ENCODE results near the gene TTLL5.
A peak's percentile ranks its signal among the peaks of the same experiment; 100 is the strongest.

Gene TTLL5

DNA sequence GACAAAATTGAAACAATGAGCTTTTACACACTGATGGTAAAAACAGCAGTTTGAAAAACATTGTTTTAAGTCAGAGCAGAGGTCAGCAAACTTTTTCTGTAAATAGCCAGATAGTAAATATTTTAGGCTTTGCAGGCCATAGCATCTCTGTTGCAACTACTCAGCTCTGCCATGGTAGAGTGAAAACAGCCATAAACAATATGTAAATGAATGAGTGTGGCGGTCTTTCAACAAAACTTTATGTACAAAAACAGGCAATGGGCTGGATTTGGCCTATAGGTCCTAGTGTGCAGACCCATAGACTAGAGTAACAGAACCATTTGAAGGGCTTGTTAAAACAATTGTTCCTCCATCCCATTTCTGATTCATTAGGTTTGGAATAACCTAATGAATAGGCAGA lies 205.9 kb downstream of the TTLL5 start:
- no peak for TF ChIP-seq GATA3 (IDR thresholded peaks at IDR 0.05; ENCODE audit: low read depth, low read length)
- no peak for TF ChIP-seq GATA2 (IDR thresholded peaks at IDR 0.05; ENCODE audit: low read depth, low read length)

DNA sequence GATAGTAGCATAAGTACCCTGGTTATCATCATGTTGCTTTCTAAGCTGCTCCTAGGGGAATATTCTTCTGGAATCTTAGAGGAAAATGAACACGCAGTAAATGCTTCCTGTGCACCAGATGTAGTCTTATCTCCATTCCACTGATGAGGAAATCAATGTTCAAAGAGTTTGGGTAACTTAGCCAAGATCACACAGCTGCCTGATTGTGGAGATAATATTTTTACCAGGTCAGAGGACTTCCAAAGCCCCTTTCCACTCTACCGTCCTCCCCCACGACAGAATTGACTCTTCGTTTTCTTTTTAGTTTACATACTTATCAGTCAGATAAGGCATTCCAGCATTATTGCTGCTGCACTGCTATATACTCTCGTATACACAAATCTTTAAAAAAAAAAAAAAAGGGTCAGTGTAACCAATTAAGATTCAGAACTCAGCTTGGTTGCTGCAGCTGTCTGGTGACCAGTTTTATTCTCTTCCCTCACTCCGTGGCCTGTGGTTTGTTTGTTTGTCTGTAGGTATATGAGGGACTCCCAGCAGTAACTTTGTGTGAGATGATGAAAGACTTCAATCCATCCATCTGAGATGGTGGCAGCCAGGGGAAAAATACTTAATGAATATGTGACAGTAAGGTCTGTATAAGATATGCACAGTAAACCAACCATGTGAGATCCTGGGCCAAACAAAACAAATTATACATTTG lies 210.3 kb downstream of the TTLL5 start:
- TF ChIP-seq GATA2 (IDR thresholded peaks at IDR 0.05; ENCODE audit: low read depth, low read length) (peak; percentile 71; the same call in 1 of the 2 replicates), GATA3 (IDR thresholded peaks at IDR 0.05; ENCODE audit: low read depth, low read length) (peak; percentile 64; the same call in 1 of the 2 replicates)

DNA sequence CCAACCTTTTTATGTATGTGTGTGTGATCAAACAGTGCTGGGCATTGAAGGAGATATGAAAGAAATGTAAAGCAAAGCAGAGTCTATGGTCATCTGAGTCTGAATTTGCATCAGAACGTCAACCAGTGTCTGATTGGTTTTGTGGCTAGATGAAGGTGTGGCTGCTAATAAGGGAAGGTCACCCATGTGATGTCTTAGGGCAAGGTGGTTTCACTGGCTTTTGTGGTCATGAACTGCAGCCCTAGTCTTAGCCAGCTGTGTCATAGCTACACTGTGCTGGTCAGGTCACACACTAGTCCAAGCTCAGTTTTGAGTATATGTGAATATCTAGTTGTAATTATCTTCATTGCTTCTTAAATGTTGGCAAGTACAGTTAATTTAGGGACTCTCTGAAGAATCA lies 214.9 kb downstream of the TTLL5 start:
- TF ChIP-seq GATA3 (IDR thresholded peaks at IDR 0.05; ENCODE audit: low read depth, low read length), result no peak
- TF ChIP-seq GATA2 (IDR thresholded peaks at IDR 0.05; ENCODE audit: low read depth, low read length), result no peak

DNA sequence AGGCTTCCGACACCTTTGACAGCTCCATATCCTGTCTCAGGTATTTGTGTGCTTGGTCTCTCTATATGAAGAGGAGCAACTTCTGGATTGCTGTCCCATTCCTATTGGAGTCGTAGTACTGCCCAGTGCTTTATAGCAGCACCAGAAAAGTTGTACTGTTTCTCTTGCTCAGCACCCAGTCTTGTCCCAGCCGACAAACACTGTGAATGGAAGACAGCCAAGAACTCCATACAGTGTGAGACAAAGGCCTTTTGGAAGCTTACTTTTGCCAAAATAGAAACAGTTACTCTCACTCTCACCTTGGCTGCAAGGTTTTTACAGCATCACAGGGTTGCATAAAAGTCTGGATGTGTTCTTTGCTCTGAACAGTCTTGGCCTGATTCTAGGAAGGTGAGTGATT lies 215.5 kb downstream of the TTLL5 start:
- TF ChIP-seq GATA3 (IDR thresholded peaks at IDR 0.05; ENCODE audit: low read depth, low read length) (no peak), GATA2 (IDR thresholded peaks at IDR 0.05; ENCODE audit: low read depth, low read length) (no peak)

DNA sequence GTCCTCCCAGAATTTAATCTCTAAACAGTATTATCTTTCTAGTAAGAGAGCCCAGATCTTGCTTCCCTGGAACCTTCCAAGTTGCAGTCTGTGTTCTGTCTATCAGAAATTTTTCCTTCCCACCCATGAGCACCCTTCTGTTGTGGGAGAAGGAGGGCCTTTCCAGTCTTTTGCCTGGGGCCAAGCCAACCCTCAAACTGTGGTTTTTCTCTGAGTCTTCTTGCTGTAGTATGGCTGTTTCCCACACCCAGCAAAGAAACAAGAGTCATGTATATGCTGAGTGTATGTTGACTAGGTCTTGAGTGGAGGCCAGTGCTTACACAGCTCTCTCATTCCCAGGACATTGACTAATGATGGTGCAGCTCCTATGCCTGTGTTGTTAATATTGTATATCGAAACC lies 216.2 kb downstream of the TTLL5 start:
- TF ChIP-seq GATA3 (IDR thresholded peaks at IDR 0.05; ENCODE audit: low read depth, low read length), result no peak
- no peak for TF ChIP-seq GATA2 (IDR thresholded peaks at IDR 0.05; ENCODE audit: low read depth, low read length)

DNA sequence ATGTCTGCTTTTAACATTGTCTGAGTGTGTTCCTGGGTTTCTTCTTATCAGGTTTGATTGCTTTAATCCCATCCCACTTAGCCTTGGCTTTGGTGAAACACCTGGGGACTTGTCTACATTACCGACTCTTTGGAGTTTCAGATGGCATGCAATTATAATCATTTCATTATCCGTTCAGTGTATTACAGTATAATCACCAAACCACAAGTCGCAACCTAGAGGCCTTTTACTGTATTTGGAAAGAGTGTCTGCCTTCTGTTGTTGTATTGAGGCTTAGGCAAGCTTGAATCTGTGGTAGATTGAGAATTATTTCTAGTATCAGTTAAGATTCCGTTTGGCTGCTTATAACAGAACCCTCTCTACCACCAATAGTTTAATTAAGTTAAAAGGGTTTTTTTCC lies 216.8 kb downstream of the TTLL5 start:
- TF ChIP-seq GATA2 (IDR thresholded peaks at IDR 0.05; ENCODE audit: low read depth, low read length), result no peak
- no peak for TF ChIP-seq GATA3 (IDR thresholded peaks at IDR 0.05; ENCODE audit: low read depth, low read length)

DNA sequence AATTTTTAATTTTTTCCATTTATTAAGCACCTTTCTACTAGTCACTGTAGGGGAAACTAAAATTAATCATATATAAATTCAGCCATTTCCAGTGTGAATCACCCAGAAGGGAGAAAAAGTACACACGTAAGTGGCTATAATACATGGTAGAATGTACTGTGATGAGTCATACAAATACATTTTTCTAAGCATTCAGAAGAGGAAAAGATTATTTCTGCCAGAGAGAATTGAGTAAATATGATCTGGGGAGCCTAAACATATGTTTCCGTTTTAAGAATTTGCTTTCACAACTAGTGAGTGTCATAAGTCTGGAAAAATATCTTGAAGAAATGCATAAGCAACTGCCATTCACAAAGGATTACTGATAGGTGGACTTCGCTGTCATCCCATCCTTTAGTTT lies 218.0 kb downstream of the TTLL5 start:
- TF ChIP-seq GATA3 (IDR thresholded peaks at IDR 0.05; ENCODE audit: low read depth, low read length) (no peak), GATA2 (IDR thresholded peaks at IDR 0.05; ENCODE audit: low read depth, low read length) (no peak)

DNA sequence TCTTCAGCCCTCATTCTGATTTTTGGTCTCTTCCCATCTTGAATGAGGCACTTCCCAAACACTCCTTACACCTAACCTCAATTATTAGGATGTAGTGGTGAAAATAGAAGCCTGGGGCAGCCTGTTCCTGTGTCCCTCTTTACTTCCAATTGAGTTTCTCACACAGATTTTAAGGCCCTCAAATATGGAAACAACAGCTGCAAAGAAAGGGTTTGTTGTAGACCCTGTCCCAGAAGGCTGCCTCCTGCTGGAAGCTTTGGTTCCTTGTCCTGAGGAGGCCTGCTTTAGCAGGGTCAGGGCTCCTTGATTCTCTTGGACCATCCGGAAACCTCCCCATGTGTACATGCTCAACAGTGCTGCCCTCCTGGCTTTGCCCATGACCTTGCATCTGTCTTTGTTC lies 219.5 kb downstream of the TTLL5 start:
- TF ChIP-seq GATA2 (IDR thresholded peaks at IDR 0.05; ENCODE audit: low read depth, low read length), result no peak
- no peak for TF ChIP-seq GATA3 (IDR thresholded peaks at IDR 0.05; ENCODE audit: low read depth, low read length)

DNA sequence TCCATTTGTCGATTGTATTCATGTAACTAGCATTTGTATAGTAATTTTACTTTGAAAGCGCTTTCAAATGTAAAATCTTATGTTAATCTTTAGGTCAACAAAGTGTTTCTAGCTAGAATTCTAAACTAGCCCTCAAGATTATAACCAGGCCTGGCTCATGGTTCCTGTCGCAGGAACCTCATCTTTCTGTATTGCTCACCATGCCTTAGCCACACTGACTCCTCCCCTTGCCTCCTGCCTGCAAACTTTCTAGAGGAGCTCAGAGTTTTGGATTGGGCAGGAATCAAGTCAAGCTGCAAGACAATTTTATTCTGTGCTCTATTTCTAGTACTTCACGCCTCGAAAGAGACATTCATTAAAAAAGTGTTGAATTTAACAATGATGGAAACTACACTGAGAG lies 220.9 kb downstream of the TTLL5 start:
- TF ChIP-seq GATA3 (IDR thresholded peaks at IDR 0.05; ENCODE audit: low read depth, low read length) (no peak), GATA2 (IDR thresholded peaks at IDR 0.05; ENCODE audit: low read depth, low read length) (no peak)

DNA sequence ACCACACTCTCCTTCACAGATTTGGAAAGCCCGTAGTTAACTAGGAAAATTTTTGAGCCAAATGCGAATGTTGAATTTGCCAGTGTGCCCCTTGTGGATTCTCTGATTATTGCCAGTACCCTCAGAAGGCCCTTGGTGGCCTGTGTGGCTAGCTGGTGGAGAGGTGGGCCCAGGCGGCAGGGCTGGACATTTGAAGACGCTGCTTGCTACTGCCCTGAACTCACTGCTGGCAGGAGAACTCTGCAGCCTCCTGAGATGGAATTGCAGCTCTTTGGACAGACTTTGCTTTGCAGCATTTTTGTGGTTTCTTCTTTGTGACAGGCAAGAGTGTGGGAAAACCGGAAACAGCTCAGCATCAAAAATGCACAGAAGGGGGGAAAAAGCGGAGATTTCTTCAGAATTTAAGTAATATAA lies 223.2 kb downstream of the TTLL5 start:
- TF ChIP-seq GATA3 (IDR thresholded peaks at IDR 0.05; ENCODE audit: low read depth, low read length) (no peak), GATA2 (IDR thresholded peaks at IDR 0.05; ENCODE audit: low read depth, low read length) (no peak)

DNA sequence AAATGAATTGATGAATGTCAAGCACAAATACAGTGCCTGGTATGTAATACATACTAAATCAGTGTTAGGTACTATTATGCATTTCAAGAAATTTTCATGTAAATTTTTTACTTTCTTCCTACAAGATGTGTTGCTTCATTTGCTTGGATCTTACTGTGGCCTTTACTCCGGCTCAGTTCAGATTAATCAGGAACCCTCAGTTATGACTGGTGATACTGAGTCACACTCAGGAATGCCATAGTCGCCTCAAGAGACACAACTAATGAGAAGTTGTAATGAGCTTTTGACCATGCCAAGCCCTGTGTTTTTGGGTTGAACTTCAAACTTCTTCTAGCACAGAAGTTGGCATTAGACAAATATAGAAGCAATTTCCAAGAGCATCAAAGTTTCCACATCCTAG lies 224.8 kb downstream of the TTLL5 start:
- TF ChIP-seq GATA3 (IDR thresholded peaks at IDR 0.05; ENCODE audit: low read depth, low read length), result no peak
- TF ChIP-seq GATA2 (IDR thresholded peaks at IDR 0.05; ENCODE audit: low read depth, low read length), result no peak

DNA sequence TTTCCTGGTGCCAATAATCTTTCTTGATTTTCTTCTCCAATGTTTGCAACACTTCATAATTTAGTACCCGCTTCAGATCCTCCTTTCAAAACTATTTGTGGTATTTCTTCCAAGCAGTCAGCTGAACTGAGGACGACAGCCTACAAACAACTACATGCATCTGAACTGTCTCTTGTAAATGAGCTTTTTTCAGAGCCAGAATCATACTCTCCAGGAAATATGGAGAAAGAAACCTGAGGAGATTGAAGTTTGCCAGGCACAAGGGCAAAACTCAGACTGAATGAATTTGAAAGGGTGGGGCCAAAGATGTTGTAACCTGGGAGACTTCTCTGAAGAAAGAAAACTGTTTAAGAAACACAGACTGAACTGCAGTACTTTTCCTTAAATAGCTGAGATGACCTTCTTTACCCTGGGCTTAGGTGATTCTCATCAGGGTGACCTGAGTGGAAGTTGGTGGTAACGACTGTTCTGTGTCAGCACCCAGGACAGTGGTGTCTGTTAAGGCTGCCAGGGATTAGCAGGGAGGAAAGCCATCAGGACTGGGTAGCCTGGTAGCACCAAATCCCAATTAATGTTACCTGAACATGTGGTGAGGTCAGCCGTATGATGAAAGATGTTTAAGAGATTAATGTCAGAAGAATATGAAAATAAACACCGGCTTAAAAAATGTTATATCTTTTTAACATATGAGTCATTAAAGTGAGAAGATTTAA lies 225.7 kb downstream of the TTLL5 start:
- no peak for TF ChIP-seq GATA2 (IDR thresholded peaks at IDR 0.05; ENCODE audit: low read depth, low read length)
- no peak for TF ChIP-seq GATA3 (IDR thresholded peaks at IDR 0.05; ENCODE audit: low read depth, low read length)

DNA sequence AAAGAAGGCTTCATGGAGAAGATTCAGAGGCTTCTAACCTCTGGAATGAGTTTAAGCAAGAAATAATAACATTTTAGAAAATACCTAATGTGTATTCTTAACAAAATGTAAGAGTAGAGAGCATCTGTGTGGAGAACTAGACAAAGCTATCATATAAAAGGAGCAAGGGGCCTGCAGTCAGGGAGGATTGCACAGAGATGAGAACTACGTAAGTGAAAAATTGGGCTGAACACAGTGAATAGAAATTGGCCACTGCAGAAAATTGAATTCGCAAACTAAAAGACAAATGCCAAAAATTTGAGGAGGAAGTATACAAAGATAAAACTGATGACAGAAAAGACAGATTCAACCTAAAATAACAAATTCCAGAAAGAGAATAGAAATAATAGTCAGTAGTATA lies 227.9 kb downstream of the TTLL5 start:
- no peak for TF ChIP-seq GATA3 (IDR thresholded peaks at IDR 0.05; ENCODE audit: low read depth, low read length)
- TF ChIP-seq GATA2 (IDR thresholded peaks at IDR 0.05; ENCODE audit: low read depth, low read length), result no peak

DNA sequence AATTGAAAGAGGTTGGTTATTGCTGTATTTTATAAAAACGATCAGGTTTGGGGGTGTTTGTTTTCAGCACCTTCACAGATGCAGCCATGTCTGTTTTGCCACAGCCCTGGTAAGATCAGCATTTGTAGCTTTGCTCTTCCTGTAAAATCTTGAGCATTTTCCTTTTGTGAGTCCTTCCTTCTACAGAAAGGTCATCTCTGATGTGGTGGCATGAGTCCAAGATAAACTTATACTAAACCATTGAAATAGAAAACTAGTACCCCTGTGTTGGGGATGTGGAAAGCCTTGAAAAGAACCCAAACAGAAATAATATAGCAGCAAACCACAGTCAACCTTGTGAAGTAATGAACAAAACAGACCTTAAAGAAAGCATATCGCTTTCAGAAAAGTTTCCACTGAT lies 235.3 kb downstream of the TTLL5 start:
- TF ChIP-seq GATA3 (IDR thresholded peaks at IDR 0.05; ENCODE audit: low read depth, low read length) (no peak), GATA2 (IDR thresholded peaks at IDR 0.05; ENCODE audit: low read depth, low read length) (no peak)

DNA sequence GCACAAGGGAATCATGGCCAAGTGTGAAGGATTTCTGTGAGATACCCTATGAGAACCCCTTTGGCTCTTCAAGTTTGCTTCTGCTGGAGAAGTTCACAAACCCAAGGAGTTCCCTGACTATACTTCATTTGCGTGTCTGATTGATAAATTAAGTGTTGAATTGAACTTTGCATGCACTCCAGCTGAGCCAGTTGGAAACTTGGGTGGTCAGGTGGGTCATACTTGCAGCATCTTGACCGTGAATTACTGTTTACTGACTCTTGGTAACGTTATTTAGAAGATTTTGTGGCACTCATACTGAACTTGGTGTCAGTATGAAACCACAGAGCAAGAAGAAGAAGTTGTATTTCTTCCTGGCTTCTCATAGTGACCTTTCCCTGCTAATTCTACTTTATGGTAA lies 243.3 kb downstream of the TTLL5 start:
- TF ChIP-seq GATA2 (IDR thresholded peaks at IDR 0.05; ENCODE audit: low read depth, low read length) (no peak), GATA3 (IDR thresholded peaks at IDR 0.05; ENCODE audit: low read depth, low read length) (no peak)
